NCI-H1417 treated with DMSO at 0.1 percent for 48 hours (cell line): Measurements from ENCODE around the gene NUP37.

Experiments
- DNase-seq: peaks from one replicate; lab custom pipeline; 2025; lab: John Stamatoyannopoulos, UW

NUP37 gene

GRCh38 chr12:102029141-102029540 lies 90.8 kb downstream of the NUP37 start:
- no peak for DNase-seq

GRCh38 chr12:102026728-102027127 lies 93.2 kb downstream of the NUP37 start:
- DNase-seq: no peak

- no peak for DNase-seq
Measured at GRCh38 chr12:102024765-102025164, 95.1 kb downstream of the NUP37 start.

DNA sequence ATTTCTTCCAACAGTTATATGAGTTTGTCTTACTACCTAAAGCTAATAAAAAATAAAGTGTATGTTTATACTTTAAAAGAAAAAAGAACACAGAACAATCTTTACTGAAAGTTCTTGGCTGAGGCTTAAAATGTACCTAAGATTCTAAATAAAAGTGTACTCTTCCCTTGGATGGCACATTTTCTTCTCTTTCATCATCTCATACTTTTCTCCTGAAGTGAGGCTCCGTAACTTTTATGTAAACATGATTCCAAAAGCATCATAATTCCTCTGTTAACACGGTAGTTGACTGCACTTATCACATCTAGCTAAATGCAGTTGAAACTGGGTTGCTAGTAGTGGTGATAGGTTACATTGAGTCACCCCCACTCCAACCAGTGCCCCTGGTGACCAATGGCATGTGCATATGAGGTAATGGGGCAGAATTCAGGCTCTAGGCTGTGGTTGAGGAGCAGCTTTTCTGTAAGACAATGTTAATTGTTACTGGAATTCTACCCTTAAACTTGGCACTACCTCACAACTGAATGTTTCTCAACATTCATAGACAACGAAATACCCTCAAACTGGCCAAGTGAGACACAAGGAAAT lies 96.5 kb downstream of the NUP37 start:
- no peak for DNase-seq
